Neuronal stem cell (in vitro differentiated cells): Measurements from ENCODE around the gene PLXDC2.

ENCODE experiments used
- DNase-seq: peaks from one replicate; pipeline ENCODE4 v3.0.0-alpha.2; 2013; ENCODE audit warnings: low spot score
- H2AFZ ChIP-seq: one replicate; pipeline ENCODE4 v1.6.1; 2013; ENCODE audit warnings: mild to moderate bottlenecking, low read length, inconsistent platforms
- H2AK5ac ChIP-seq: 2 replicates; pipeline ENCODE4 v1.6.1; 2013; ENCODE audit warnings: low read depth, mild to moderate bottlenecking, inconsistent platforms, low read length, moderate library complexity, mixed read lengths
- H2BK120ac ChIP-seq: 2 replicates; pipeline ENCODE4 v1.6.1; 2013; ENCODE audit warnings: low read depth, mild to moderate bottlenecking, inconsistent platforms, low read length, moderate library complexity, mixed read lengths
- H2BK12ac ChIP-seq: one replicate; pipeline ENCODE4 v1.6.1; 2013; ENCODE audit warnings: low read length, inconsistent platforms
- H2BK15ac ChIP-seq: 2 replicates; pipeline ENCODE4 v1.6.1; 2013; ENCODE audit warnings: mild to moderate bottlenecking, low read length, inconsistent platforms, mixed read lengths
- H2BK5ac ChIP-seq: one replicate; pipeline ENCODE4 v1.6.1; 2013; ENCODE audit warnings: inconsistent platforms, mild to moderate bottlenecking, low read length, moderate library complexity
- H3K14ac ChIP-seq: one replicate; pipeline ENCODE4 v1.6.1; 2013; ENCODE audit warnings: low read length, inconsistent platforms
- H3K18ac ChIP-seq: 2 replicates; pipeline ENCODE4 v1.6.1; 2013; ENCODE audit warnings: low read length, inconsistent platforms
- H3K23ac ChIP-seq: 2 replicates; pipeline ENCODE4 v1.6.1; 2013; ENCODE audit warnings: low read depth, mild to moderate bottlenecking, mixed read lengths, low read length, inconsistent platforms; ENCODE audit not compliant: poor library complexity
- H3K27ac ChIP-seq: replicated peaks from 3 replicates; pipeline ENCODE4 v1.5.1; 2013; ENCODE audit warnings: low read length, inconsistent platforms
- H3K27me3 ChIP-seq, 3 experiments: 2 replicates each; pipeline ENCODE4 v1.6.1; 2013; ENCODE audit warnings: low read length in 3 of 3, mild to moderate bottlenecking in 2 of 3, inconsistent platforms in 1 of 3, low read depth in 1 of 3, mixed read lengths in 1 of 3, moderate library complexity in 1 of 3; ENCODE audit not compliant: control insufficient read depth in 3 of 3, insufficient read depth in 3 of 3
- H3K36me3 ChIP-seq, 2 donors: replicated peaks in 1 of 2; 2 replicates each; pipeline ENCODE4 v1.6.1; 2013; ENCODE audit warnings: low read length in 2 of 2; ENCODE audit not compliant: control insufficient read depth in 2 of 2, insufficient read depth in 2 of 2
- H3K4ac ChIP-seq: 2 replicates; pipeline ENCODE4 v1.6.1; 2013; ENCODE audit warnings: inconsistent platforms, mild to moderate bottlenecking, low read length, moderate library complexity
- H3K4me1 ChIP-seq, 2 donors: 1 replicate in 1 of 2; 2 replicates in 1 of 2; pipeline ENCODE4 v1.6.1; 2013; ENCODE audit warnings: low read length in 2 of 2, low read depth in 1 of 2; ENCODE audit not compliant: control insufficient read depth in 2 of 2, insufficient read depth in 1 of 2
- H3K4me2 ChIP-seq: one replicate; pipeline ENCODE4 v1.6.1; 2013; ENCODE audit warnings: mild to moderate bottlenecking, low read length, inconsistent platforms; ENCODE audit not compliant: insufficient read depth, poor library complexity, severe bottlenecking
- H3K4me3 ChIP-seq, 2 donors: 2 replicates each; pipeline ENCODE4 v1.5.1; 2013; ENCODE audit warnings: low read length in 2 of 2, mild to moderate bottlenecking in 2 of 2, inconsistent platforms in 1 of 2, moderate library complexity in 1 of 2
- H3K79me1 ChIP-seq: one replicate; pipeline ENCODE4 v1.6.1; 2013; ENCODE audit warnings: low read depth, mild to moderate bottlenecking, inconsistent platforms, low read length, moderate library complexity
- H3K9ac ChIP-seq: one replicate; pipeline ENCODE4 v1.6.1; 2013; ENCODE audit warnings: mild to moderate bottlenecking, low read depth, low read length, inconsistent platforms; ENCODE audit not compliant: poor library complexity
- H3K9me3 ChIP-seq, 2 donors: replicated peaks in 1 of 2; 2 replicates each; pipeline versions ENCODE3 to v1.6.1; 2013; ENCODE audit warnings: low read length in 2 of 2, mild to moderate bottlenecking in 2 of 2, inconsistent platforms in 1 of 2, low read depth in 1 of 2, mixed read lengths in 1 of 2, moderate library complexity in 1 of 2; ENCODE audit not compliant: control insufficient read depth in 2 of 2, insufficient read depth in 1 of 2
- H4K8ac ChIP-seq: one replicate; pipeline ENCODE4 v1.6.1; 2013; ENCODE audit warnings: low read depth, mild to moderate bottlenecking, inconsistent platforms, low read length, moderate library complexity
- H4K91ac ChIP-seq: one replicate; pipeline ENCODE4 v1.6.1; 2013; ENCODE audit warnings: low read length, low read depth, mild to moderate bottlenecking, inconsistent platforms; ENCODE audit not compliant: poor library complexity
- WGBS, 2 donors: extraction: QIAGEN DNeasy Blood & Tissue Kit; methylation state at CpG; one replicate each; pipeline ENCODE4 v1.1.7; 2013; ENCODE audit warnings: missing lambda C conversion rate in 2 of 2, mixed read lengths in 1 of 2; ENCODE audit not compliant: insufficient read length in 2 of 2, insufficient replicate concordance in 1 of 2; ENCODE audit errors: extremely low coverage in 2 of 2; 5-methylcytosine and 5-hydroxymethylcytosine counted together

The PLXDC2 gene

GRCh38 chr10:20100171-20100570 is 283.9 kb downstream of the PLXDC2 start:
- no peak overlapping the region for H3K23ac ChIP-seq
- H3K4ac ChIP-seq, result no peak overlapping the region
- H2BK5ac ChIP-seq, result no peak overlapping the region
- H3K4me3 ChIP-seq, result no peak overlapping the region
- H3K79me1 ChIP-seq, result no peaks in the 10 kb centered on the region
- H4K91ac ChIP-seq, result no peak overlapping the region
- H2AK5ac ChIP-seq, result no peak overlapping the region
- H2AFZ ChIP-seq, result no peak overlapping the region
- H3K9me3 ChIP-seq, result no peaks in the 10 kb centered on the region
- H2BK12ac ChIP-seq, result no peak overlapping the region
- no peaks in the 10 kb centered on the region for H3K36me3 ChIP-seq
- 100% methylated on average over 1 of the region's 2 CpGs for WGBS, 2 donors
- H3K9ac ChIP-seq, result no peak overlapping the region
- no peaks in the 10 kb centered on the region for H3K27me3 ChIP-seq
- H3K18ac ChIP-seq, result no peak overlapping the region
- no peak overlapping the region for H2BK15ac ChIP-seq
- H4K8ac ChIP-seq, result no peak overlapping the region
- no peak for DNase-seq
- H2BK120ac ChIP-seq, result no peak overlapping the region
- no peak overlapping the region for H3K27ac ChIP-seq
- no peak overlapping the region for H3K4me2 ChIP-seq
- H3K14ac ChIP-seq, result no peak overlapping the region
- peaks cover 10 to 11% of the 10 kb centered on the region in 2 donors for H3K4me1 ChIP-seq

GRCh38 chr10:20105236-20105635 is 289.0 kb downstream of the PLXDC2 start:
- H2AFZ ChIP-seq, result no peak overlapping the region
- no peak overlapping the region for H3K4ac ChIP-seq
- H4K8ac ChIP-seq, result no peak overlapping the region
- no peak overlapping the region for H3K23ac ChIP-seq
- H3K27me3 ChIP-seq, result no peaks in the 10 kb centered on the region
- H2BK5ac ChIP-seq, result no peak overlapping the region
- H3K9ac ChIP-seq, result no peak overlapping the region
- H3K79me1 ChIP-seq, result no peaks in the 10 kb centered on the region
- WGBS, 2 donors, result no CpG with 5 or more reads among the region's 3 CpGs
- no peak overlapping the region for H4K91ac ChIP-seq
- H3K9me3 ChIP-seq, result no peaks in the 10 kb centered on the region
- no peaks in the 10 kb centered on the region for H3K36me3 ChIP-seq
- H3K27ac ChIP-seq, result no peak overlapping the region
- no peak overlapping the region for H3K4me3 ChIP-seq
- no peak overlapping the region for H2BK12ac ChIP-seq
- H3K4me1 ChIP-seq, result peaks cover under 1 to 4% of the 10 kb centered on the region in 2 donors
- H2BK120ac ChIP-seq, result no peak overlapping the region
- no peak overlapping the region for H2BK15ac ChIP-seq
- no peak overlapping the region for H2AK5ac ChIP-seq
- no peak overlapping the region for H3K14ac ChIP-seq
- no peak overlapping the region for H3K18ac ChIP-seq
- no peak overlapping the region for H3K4me2 ChIP-seq
- no peak for DNase-seq

DNA sequence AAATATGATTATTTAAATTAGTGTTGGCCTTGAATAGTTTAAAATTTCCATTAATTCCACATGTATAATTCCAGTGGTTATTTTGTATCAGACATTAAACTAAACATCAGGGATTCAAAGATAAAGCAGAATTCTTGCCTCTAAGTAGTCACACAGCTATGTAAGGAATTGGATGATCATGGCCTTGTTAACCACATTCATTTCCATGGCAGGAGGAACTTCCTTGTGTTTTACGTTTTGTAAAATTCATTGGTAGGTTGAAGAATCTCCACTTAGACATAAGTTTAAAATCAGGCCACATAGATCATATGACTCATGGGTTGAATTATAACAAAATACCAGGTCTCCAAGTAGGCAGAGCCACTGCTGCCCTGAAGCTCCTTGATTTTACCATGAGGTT is 289.7 kb downstream of the PLXDC2 start:
- Histone ChIP-seq H3K4ac (no peak overlapping the region), H3K9me3 (no peaks in the 10 kb centered on the region), H2AFZ (no peak overlapping the region), H2BK15ac (no peak overlapping the region), H3K27ac (no peak overlapping the region), H3K18ac (no peak overlapping the region), H3K79me1 (no peaks in the 10 kb centered on the region), H2BK12ac (no peak overlapping the region), H2BK5ac (no peak overlapping the region), H2AK5ac (no peak overlapping the region), H3K23ac (no peak overlapping the region), H3K14ac (no peak overlapping the region), H3K27me3 (no peaks in the 10 kb centered on the region), H3K36me3 (no peaks in the 10 kb centered on the region), H4K8ac (no peak overlapping the region), H3K4me2 (no peak overlapping the region), H3K9ac (no peak overlapping the region), H4K91ac (no peak overlapping the region), H2BK120ac (no peak overlapping the region), H3K4me1 (no peaks in the 10 kb centered on the region), H3K4me3 (no peak overlapping the region)
- DNase-seq, result no peak
- no CpG with 5 or more reads among the region's 1 CpG for WGBS, 2 donors

DNA sequence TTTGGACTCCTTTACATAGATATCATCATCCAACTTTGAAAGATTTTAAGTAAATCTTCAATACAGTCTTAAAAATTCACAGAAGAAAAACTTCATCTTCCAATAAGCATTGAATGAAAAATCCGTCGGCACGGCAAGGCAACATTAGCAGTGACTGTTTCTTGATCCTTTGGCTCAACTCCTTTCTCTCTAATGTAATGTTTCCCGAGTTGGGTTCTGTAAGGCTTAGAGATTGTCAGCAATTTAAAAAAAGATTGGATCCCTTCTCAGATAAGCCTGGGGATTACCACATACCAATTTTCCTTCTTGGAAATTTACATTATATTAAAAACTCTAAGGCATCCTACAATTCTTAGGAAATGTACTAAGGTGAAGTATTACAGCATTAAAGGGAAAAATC is 291.8 kb downstream of the PLXDC2 start:
- H3K4me2 ChIP-seq, result no peak overlapping the region
- no peak overlapping the region for H3K9ac ChIP-seq
- no CpG with 5 or more reads among the region's 4 CpGs for WGBS, 2 donors

More for the DNA sequence above, 291.8 kb downstream of the PLXDC2 start:
- Histone ChIP-seq H2AK5ac (no peak overlapping the region), H3K4me1 (no peaks in the 10 kb centered on the region), H3K36me3 (no peaks in the 10 kb centered on the region), H3K4ac (no peak overlapping the region), H3K23ac (no peak overlapping the region), H2BK120ac (no peak overlapping the region), H4K91ac (no peak overlapping the region), H3K14ac (no peak overlapping the region), H2BK15ac (no peak overlapping the region), H3K79me1 (no peaks in the 10 kb centered on the region), H3K4me3 (no peak overlapping the region), H4K8ac (no peak overlapping the region), H2BK5ac (no peak overlapping the region), H3K27me3 (no peaks in the 10 kb centered on the region), H2AFZ (no peak overlapping the region), H3K9me3 (no peaks in the 10 kb centered on the region), H2BK12ac (no peak overlapping the region), H3K27ac (no peak overlapping the region), H3K18ac (no peak overlapping the region)
- no peak for DNase-seq
